ENCODE measurements around the gene LCE2D. TPM values are rescaled to one million over a fixed set of nuclear protein-coding genes. Genes with fewer than 3 reads are reported as not detected.

Gene LCE2D
- total RNA-seq, 6 donors from 2014 or later = not detected

- Histone ChIP-seq H3K27ac (no peak within 1 kb of the TSS), H3K4me1 (no peaks in the 10 kb centered on the region), H3K36me3 (no peaks in the 10 kb centered on the region), H3K4me3 (no peak within 1 kb of the TSS), H3K27me3 (no peaks in the 10 kb centered on the region), H3K9me3 (peaks cover 0 to 4% (median 1%) of the 10 kb centered on the region in 4 donors)
- TF ChIP-seq, protein P1, sequence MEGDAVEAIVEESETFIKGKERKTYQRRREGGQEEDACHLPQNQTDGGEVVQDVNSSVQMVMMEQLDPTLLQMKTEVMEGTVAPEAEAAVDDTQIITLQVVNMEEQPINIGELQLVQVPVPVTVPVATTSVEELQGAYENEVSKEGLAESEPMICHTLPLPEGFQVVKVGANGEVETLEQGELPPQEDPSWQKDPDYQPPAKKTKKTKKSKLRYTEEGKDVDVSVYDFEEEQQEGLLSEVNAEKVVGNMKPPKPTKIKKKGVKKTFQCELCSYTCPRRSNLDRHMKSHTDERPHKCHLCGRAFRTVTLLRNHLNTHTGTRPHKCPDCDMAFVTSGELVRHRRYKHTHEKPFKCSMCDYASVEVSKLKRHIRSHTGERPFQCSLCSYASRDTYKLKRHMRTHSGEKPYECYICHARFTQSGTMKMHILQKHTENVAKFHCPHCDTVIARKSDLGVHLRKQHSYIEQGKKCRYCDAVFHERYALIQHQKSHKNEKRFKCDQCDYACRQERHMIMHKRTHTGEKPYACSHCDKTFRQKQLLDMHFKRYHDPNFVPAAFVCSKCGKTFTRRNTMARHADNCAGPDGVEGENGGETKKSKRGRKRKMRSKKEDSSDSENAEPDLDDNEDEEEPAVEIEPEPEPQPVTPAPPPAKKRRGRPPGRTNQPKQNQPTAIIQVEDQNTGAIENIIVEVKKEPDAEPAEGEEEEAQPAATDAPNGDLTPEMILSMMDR (IDR thresholded peaks at IDR 0.05) = no peak
- TF ChIP-seq EP300 (IDR thresholded peaks at IDR 0.05) = no peak
- TF ChIP-seq POLR2A (IDR thresholded peaks at IDR 0.05) = no peak
- TF ChIP-seq POLR2AphosphoS5 (IDR thresholded peaks at IDR 0.05) = no peak
- DNase-seq (no peak), ATAC-seq (ENCODE audit: low FRiP score in 2 of 2) (no peak)
- WGBS, 2 donors = 62 to 79% methylated on average over 1 to 2 of the region's 2 CpGs
Observed at GRCh38 chr1:152707860-152708259, 44.7 kb downstream of the LCE2D start, which contains the start of gene LCE4A. Gene LCE4A (plus strand): TSS chr1:152708160. CDS start chr1:152709076, 916 bp downstream.

Small RNA genes within 50 kb of the gene (small RNA-seq; reads per million reads assigned to genes)
- gene LCE3A (0 reads per million in 4 donors), gene LCE3B (0 reads per million in 4 donors)

Other genes with a start within 250 kb of the LCE2D start
- gene CRNN, start 249.1 kb upstream of the LCE2D start, total RNA-seq = not detected
- not detected for gene LCE5A, start 152.6 kb upstream of the LCE2D start, total RNA-seq
- gene CRCT1, start 148.9 kb upstream of the LCE2D start, total RNA-seq = not detected
- gene LCE3E, start 96.6 kb upstream of the LCE2D start, total RNA-seq = not detected
- gene LCE3D, start 82.9 kb upstream of the LCE2D start, total RNA-seq = not detected
- not detected for gene LCE3C, start 63.1 kb upstream of the LCE2D start, total RNA-seq
- not detected for gene LCE3B, start 49.6 kb upstream of the LCE2D start, total RNA-seq
- not detected for gene LCE3A, start 40.3 kb upstream of the LCE2D start, total RNA-seq
- gene LCE2C, start 11.9 kb downstream of the LCE2D start, total RNA-seq = not detected
- not detected for gene LCE2B, start 22.7 kb downstream of the LCE2D start, total RNA-seq
- not detected for gene LCE2A, start 35.0 kb downstream of the LCE2D start, total RNA-seq
- not detected for gene LCE4A, start 44.8 kb downstream of the LCE2D start, total RNA-seq
- not detected for gene KPRP, start 94.6 kb downstream of the LCE2D start, total RNA-seq
- not detected for gene LCE1F, start 111.8 kb downstream of the LCE2D start, total RNA-seq
- not detected for gene LCE1E, start 122.9 kb downstream of the LCE2D start, total RNA-seq
- not detected for gene LCE1D, start 133.3 kb downstream of the LCE2D start, total RNA-seq
- gene LCE1C, start 143.3 kb downstream of the LCE2D start, total RNA-seq = not detected
- not detected for gene LCE1B, start 148.6 kb downstream of the LCE2D start, total RNA-seq
- not detected for gene LCE1A, start 164.1 kb downstream of the LCE2D start, total RNA-seq
- gene LCE6A, start 179.5 kb downstream of the LCE2D start, total RNA-seq = not detected
- not detected for gene LCE7A, start 196.6 kb downstream of the LCE2D start, total RNA-seq
- gene SMCP, start 214.9 kb downstream of the LCE2D start, total RNA-seq = not detected
- gene IVL, start 245.2 kb downstream of the LCE2D start, total RNA-seq = under 1 TPM in 4 of 6 donors, not detected in 2; 0.23 to 0.69 (median 0.35) TPM

Data from upper lobe of left lung (tissue), 6 donors.